HCT116 (cell line): Measurements from ENCODE around the gene LY86.

Source experiments
- CTCF ChIP-seq, 3 experiments: fragments of 200-600 bp in 1 of 3; sonication (generic) in 1 of 3; IDR thresholded peaks in 2 of 3; conservative IDR thresholded peaks in 1 of 3; 2 replicates each; pipeline ENCODE4 v1.5.1; 2012 to 2017; ENCODE audit warnings: low read depth in 2 of 3, low read length in 2 of 3, antibody characterized with exemption in 1 of 3, borderline replicate concordance in 1 of 3, control low read depth in 1 of 3, mild to moderate bottlenecking in 1 of 3, mixed read lengths in 1 of 3, mixed run types in 1 of 3, moderate library complexity in 1 of 3; ENCODE audit not compliant: insufficient read depth in 1 of 3
- ELF1 ChIP-seq: IDR thresholded peaks from 2 replicates; pipeline ENCODE4 v1.6.1; 2012; ENCODE audit warnings: low read depth, borderline replicate concordance
- EZH2 ChIP-seq: fragments of 200-600 bp; sonication (generic); IDR thresholded peaks from 2 replicates; pipeline ENCODE4 v1.6.1; 2017; ENCODE audit warnings: antibody characterized with exemption, mixed run types
- EZH2phosphoT487 ChIP-seq: fragments of 200-600 bp; IDR thresholded peaks from 2 replicates; pipeline ENCODE4 v1.6.1; 2018; ENCODE audit warnings: antibody characterized with exemption, borderline replicate concordance
- MAX ChIP-seq: IDR thresholded peaks from 2 replicates; pipeline ENCODE4 v1.6.1; 2012
- POLR2A ChIP-seq: IDR thresholded peaks from 2 replicates; pipeline ENCODE4 v1.7.0; 2011; ENCODE audit warnings: borderline replicate concordance; ENCODE audit not compliant: insufficient read depth, insufficient read length; ENCODE audit errors: extremely low read depth
- POLR2AphosphoS5 ChIP-seq: IDR thresholded peaks from 2 replicates; pipeline ENCODE4 v1.6.1; 2011; ENCODE audit warnings: mild to moderate bottlenecking, low read depth, low read length, moderate library complexity
- RAD21 ChIP-seq: IDR thresholded peaks from 2 replicates; pipeline ENCODE4 v1.6.1; 2012; ENCODE audit warnings: low read depth, mild to moderate bottlenecking
- REST ChIP-seq: IDR thresholded peaks from 2 replicates; pipeline ENCODE4 v1.6.1; 2012; ENCODE audit warnings: low read depth
- SIN3A ChIP-seq: IDR thresholded peaks from 2 replicates; pipeline ENCODE4 v1.6.1; 2012; ENCODE audit warnings: low read depth
- SP1 ChIP-seq: IDR thresholded peaks from 2 replicates; pipeline ENCODE4 v1.6.1; 2012; ENCODE audit warnings: low read depth
- TCF7L2 ChIP-seq: IDR thresholded peaks from 2 replicates; pipeline ENCODE4 v1.7.0; 2011; ENCODE audit warnings: borderline replicate concordance, inconsistent platforms; ENCODE audit not compliant: insufficient read depth, insufficient read length; ENCODE audit errors: extremely low read depth
- YY1 ChIP-seq: IDR thresholded peaks from 2 replicates; pipeline ENCODE4 v1.6.1; 2011; ENCODE audit warnings: low read length, low read depth, moderate library complexity, mild to moderate bottlenecking; ENCODE audit not compliant: insufficient replicate concordance; ENCODE audit errors: extremely low read depth

- TF ChIP-seq EZH2, result no peak
- TF ChIP-seq POLR2AphosphoS5, result no peak
- no peak for TF ChIP-seq EZH2phosphoT487
- TF ChIP-seq CTCF (IDR thresholded peaks at IDR 0.05 in 2 of 3, conservative IDR thresholded peaks at IDR 0.05 in 1 of 3; ENCODE audit: borderline replicate concordance in 1 of 3, insufficient read depth in 1 of 3, low read depth in 2 of 3, low read length in 2 of 3), result no peak
- no peak for TF ChIP-seq POLR2A
- no peak for TF ChIP-seq SIN3A
- no peak for TF ChIP-seq ELF1
- no peak for TF ChIP-seq MAX
- no peak for TF ChIP-seq REST
- TF ChIP-seq TCF7L2, result no peak
- TF ChIP-seq YY1, result no peak
- no peak for TF ChIP-seq SP1
- no peak for TF ChIP-seq RAD21
These were observed 3.4 kb downstream of the LY86 start for GRCh38 chr6:6591778-6592465.
